ENCODE measurements around the gene THADA.

DNA sequence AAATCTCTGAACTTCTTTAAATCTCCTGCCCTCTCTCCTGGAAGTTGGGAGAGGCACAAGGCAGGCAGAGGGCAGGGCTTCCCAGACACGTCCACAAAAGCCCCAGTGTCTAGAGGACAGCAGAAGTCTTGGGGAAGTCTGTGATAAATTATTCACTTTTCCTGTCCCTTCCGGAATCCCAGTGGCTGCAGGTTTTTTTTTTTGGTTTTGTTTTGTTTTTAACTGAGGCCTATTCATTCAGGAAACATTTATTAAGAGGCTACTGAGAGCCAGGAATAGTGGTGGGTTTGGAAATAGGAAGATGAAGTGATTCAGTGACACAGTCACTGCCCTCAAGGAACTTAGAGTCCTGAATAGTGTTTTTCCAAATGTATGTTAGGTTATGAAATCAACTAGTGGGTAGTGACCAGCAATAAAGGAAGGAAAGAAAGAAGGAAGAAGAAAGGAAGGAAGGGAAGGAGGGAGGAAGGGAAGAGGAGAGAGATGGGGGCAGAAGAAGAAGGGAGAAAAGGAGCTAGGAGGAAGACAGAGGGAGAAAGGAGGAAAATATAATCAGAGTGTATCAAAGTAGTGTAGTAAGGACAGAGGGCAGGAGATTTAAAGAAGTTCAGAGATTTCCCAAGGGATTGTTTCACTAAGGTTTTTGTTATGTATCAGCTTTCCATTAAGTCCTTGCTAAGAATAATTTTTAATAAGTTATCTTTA lies 270.6 kb downstream of the THADA start:
- no peak for TF ChIP-seq EZH2 (IDR thresholded peaks at IDR 0.05; ENCODE audit: borderline replicate concordance)
- TF ChIP-seq, protein P1, sequence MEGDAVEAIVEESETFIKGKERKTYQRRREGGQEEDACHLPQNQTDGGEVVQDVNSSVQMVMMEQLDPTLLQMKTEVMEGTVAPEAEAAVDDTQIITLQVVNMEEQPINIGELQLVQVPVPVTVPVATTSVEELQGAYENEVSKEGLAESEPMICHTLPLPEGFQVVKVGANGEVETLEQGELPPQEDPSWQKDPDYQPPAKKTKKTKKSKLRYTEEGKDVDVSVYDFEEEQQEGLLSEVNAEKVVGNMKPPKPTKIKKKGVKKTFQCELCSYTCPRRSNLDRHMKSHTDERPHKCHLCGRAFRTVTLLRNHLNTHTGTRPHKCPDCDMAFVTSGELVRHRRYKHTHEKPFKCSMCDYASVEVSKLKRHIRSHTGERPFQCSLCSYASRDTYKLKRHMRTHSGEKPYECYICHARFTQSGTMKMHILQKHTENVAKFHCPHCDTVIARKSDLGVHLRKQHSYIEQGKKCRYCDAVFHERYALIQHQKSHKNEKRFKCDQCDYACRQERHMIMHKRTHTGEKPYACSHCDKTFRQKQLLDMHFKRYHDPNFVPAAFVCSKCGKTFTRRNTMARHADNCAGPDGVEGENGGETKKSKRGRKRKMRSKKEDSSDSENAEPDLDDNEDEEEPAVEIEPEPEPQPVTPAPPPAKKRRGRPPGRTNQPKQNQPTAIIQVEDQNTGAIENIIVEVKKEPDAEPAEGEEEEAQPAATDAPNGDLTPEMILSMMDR (IDR thresholded peaks at IDR 0.05; ENCODE audit: poor library complexity): no peak

Data from hepatocyte (in vitro differentiated cells).